ENCODE results near the gene CACNA1C.

Gene CACNA1C

DNA sequence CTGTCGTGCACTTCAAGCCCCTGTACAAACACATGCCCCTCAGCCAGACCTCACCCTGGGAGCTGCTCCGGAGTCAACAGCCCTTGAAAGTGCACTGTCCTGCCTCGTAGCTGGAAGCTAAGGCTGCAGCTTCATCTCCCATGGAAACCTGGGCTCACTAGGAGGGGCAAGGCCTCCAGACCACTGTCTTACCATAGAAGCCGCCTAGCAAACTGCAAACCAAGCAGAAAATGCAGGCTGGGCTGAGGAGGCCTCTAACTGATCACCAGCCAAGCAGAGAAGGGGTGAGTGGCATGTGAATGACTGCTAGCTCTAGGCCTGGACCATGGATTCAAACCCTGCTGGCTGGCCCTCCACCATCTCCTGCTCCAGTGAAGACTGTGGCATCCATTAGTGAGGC is 340.2 kb downstream of the CACNA1C start:
- DNase-seq (ENCODE audit: low read depth), result no peak

DNA sequence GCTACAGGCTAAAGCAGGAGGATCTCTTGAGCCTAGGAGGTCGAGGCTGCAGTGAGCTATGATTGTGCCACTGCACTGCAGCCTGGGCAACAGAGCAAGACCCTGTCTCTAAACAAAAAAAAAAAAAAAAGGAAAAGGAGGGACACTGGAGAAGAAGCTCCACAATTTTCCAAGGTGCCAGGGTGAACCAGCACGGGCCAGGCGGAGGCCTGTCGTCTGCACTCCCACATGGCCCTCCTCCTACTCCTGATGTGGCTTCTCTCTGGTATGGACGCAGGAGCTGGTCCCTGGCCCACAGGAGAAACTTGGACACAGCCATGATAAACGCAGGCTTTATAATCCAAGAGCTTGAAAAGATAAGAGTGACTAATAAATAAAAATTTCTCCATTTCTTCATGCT is 341.2 kb downstream of the CACNA1C start:
- no peak for DNase-seq (ENCODE audit: low read depth)

DNA sequence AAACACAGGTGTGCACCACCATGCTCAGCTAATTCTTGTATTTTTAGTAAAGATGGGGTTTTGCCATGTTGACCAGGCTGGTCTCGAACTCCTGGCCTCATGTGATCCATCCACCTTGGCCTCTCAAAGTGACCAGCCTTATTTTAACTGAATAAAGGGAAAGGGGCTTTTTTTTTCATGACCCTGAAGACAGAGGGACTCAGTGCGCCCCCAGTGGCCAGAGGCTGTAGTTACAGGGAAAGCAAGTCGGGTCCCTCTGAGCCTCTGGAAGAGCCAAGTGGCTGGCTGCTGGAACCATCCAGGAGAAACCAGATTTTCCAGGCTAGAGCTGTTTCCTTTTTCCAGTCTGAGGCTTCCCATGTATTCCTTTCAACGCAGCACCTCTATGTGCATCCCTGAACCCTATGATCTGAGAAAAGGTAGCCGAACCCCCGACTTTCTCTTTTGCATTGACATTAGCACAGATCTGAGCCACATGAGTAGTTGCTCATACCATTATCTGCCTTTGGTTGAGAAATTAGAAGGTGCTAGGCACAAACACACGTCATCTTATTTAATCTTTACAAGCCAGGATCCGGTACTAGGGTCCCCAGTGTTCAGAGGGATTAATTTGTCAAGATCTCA is 342.7 kb downstream of the CACNA1C start:
- peak; percentile 29 for DNase-seq (ENCODE audit: low read depth)

DNA sequence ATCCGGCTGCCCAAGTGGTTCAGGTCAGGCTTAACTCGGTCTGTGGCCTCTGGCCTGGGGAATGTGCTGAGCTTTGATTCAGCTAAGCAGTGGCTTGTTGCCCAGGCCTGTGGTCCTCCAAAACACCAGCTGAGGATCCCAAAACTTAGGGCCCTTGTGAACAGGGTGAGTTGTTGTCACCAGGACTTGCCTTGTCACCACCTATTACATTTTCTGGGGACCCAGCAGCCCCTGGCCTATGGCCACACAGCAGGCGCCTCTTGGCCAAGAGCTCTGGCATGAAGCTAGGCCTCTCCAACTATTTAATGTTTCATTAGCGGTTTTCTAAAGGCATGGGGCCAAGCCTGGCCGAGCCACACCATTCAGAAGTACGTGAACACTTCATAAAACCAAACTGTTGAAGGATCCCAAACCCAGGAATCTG is 343.7 kb downstream of the CACNA1C start:
- no peak for DNase-seq (ENCODE audit: low read depth)

DNA sequence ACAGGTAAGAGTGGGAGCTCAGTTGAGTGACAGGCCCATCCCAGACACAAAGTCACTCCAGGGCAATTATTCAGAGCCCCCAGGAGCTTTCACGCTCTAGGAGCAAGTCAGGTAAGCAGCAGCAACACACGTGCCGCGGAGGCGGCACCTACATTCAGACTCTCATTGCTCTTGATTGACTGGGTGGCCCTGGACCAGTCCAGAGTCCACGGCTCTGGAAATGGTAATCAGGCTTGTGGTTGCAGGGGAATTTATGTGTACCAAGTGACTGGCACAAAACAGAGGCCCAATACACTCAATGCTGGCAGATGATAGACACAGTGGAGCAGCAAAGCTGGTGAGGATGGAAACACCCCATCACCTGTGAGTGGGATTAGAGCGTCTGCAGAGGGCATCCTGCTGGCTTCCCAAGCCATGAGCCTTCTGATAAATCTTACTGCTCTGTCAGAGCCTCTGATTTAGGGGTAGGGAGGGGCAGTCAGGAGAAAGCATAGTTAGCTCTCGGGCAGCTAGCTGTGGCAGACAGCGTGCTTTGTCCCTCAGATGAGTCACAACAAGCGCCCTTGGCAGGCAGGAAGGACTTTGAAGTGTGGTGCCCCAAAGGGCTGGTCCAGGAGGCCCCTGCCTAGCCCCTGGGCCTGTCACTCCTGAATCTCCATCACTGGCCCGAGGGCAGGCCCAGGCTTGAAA is 344.7 kb downstream of the CACNA1C start:
- no peak for DNase-seq (ENCODE audit: low read depth)

DNA sequence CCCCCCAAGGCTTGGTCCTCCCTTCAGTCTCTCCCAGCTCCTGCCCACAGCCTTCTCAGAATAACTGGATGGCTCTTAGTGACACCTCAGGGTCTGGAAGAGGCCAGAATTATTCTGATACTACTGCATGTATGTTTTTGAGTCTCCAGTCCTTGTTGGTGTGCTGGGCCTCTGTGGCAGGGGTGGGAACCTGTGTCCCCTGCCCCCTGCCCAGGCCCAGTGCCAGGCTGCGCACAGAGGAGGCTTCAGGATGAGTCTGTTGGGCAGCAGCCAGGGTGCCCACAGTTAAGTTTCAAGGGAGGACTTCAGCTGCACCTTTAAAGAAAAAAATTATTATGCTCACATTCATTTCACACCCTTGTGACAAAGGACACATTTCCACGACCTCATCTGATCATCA is 348.3 kb downstream of the CACNA1C start:
- DNase-seq (ENCODE audit: low read depth), result no peak

DNA sequence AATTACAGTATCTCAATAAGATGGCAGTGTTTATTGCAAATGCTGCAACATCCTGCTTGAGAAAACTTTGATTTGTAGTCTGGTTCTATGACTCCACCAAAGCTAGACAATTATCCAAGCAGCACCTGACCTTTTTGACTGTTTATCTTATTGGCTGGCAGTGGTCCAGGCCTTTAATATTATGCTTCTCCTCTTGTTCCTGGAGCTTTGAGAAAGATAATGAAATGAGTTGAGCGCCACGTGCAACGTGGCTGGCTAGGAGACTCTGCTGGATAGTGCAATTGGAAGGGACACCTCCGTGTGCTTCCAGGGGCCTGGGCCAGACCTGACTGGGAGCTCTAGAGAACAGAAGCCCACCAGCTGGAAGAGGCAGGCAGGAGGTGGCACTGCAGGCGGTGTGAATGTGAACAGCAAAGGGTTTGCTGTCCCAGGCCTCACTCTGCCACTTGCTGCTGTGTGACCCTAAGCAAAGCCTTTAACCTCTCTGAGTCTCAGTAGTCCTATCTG is 349.3 kb downstream of the CACNA1C start:
- DNase-seq (ENCODE audit: low read depth), result no peak

DNA sequence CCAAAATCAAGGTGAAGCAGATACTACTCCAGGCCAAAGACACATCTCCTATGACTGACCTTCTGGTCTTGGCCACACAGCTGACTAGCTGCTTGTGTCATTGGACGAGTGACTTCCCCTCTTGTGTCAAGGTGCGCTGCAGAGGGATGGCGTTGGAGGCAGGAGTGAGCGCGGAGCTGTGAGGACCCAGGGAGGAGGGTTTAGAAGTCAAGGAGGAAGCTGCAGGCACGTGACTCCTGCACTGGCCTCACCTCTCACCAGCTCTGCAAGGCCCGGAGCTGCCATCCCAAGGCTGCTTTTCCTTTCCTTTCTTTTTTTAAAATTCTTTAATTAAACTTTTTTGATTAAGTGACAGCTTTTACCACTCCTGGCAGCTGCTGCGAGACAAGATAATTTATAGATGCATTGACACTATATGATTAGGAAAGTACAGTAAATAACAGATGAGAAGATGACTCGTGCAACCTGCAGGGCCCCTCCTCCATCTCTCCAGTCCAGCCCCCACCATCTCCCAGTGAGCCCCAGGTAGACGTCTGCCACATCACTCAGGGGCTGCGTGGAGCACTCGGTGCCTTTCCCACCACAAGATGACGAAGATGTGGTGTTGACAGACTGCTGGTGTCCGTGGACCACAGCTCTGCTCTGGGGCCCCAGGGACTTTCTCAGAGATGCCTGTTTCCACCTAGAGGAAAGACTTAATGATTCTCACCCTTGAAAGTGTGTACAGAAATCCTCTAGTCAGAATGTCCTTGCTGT is 350.6 kb downstream of the CACNA1C start:
- DNase-seq (ENCODE audit: low read depth), result no peak

DNA sequence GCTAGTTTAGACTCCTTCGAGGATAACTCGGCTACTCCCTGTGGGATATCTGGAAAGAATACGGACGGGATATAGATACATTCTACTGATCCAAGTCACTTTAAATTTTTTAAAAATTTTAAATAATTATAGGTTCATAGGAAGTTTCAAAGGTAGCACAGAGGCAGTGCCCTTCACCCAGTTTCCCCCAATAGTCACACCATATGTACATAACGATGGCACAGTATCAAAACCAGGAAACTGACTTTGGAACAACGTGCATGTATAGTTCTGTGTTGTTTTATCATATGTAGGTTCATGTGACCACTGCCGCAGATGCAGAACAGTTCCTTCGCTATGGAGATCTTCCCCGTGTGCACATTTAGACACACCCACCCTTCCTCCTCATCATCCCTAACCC is 352.3 kb downstream of the CACNA1C start:
- no peak for DNase-seq (ENCODE audit: low read depth)

DNA sequence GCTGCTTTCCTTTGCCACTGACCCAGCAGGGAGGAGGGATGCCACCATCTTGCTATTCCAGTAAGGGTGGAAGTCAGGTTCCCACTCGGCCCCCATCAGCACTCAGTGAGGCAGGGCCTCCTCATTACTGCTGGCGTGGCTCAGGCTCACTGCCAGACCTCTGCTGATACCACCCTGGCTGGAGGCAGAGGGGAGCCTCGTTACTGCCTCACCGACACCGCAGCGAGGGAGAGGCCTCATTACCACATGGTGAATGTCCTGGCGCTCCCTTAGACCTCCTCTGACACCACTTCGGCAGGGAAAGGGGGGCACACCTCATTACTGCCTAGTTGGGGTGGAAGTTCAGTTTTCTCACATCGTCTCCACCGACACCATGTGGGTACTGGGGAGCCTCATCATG is 354.1 kb downstream of the CACNA1C start:
- DNase-seq (ENCODE audit: low read depth), result no peak

DNA sequence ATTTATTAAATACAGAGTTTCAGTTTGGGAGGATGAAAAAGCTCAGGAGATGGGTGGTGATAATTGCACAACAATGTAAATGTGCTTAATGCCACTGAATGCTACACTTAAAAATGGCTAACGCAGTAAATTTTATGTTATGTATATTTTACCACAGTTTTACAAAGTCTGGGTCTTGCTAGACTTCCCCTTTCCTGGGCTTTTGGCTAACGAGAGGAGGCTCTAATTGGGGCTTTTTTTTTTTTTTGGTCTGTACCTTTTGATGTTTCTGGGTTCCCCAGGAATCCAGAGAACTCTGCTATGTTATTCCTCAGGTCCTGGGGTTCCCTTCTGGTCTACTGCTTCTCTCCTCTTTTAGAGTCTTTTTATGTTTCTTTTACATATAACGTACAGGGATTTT is 355.5 kb downstream of the CACNA1C start:
- no peak for DNase-seq (ENCODE audit: low read depth)

DNA sequence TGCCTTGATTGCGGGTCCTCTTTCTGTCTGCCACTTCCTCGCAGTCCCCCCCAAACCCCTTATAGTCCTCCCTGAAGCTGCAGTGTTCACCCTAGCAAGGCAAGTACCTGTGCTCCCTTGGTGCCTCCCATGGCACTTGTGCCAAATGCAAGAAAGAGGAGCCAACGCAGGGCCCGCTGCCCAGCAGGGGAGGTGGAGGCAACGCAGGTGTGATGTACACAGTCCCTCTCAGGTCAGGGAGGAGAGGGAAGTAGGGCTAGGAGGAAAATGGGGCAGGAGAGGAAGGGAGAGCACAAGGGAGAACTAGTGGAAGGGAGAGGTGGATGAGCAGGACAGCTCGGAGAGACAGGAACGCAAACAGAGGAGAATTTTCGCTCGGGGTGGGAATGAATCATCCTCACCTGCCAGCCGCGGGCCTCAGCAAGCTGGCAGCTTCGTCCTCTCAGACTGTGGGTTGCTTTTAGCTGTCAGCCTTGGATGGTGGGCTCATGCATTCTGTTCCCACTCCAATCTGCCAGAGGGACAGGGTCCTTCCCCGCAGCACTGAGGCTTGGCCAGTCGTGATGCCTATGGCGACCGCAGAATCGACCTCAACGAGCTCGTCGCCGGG is 357.0 kb downstream of the CACNA1C start:
- no peak for DNase-seq (ENCODE audit: low read depth)

DNA sequence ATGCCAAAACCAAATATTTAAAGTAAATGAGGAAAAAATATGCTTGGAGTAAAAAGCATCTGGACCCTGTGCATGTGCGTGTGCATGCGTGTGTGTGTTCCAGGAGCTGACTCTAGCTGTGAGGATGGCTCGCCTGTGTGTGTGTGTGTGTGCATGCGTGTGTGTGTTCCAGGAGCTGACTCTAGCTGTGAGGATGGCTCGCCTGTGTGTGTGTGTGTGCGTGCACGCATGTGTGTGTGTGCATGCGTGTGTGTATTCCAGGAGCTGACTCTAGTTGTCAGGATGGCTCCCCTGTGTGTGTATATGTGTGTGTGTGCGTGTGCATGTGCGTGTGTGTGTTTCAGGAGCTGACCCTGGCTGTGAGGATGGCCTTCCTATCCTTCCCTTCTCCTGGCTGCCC is 357.7 kb downstream of the CACNA1C start:
- no peak for DNase-seq (ENCODE audit: low read depth)

DNA sequence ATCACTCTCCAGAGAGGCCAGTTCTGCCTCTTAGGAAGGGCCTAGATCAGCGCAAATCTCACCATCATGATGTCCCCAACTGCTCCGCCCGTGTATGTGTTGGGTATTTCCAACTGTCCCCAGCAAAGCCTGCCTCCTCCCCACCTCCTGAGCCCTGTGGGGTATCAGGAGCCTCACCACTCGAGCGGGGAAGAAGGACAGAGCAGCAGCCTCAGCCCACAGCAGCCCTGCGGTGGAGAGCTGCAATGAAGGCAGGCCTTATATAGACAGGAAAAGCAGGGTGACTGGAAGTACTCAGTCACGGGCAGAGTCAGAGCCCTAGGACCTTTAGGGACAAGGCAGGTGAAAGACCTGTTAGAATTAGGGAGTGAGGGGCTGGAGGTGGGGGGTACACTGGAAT is 358.2 kb downstream of the CACNA1C start:
- DNase-seq (ENCODE audit: low read depth), result no peak

DNA sequence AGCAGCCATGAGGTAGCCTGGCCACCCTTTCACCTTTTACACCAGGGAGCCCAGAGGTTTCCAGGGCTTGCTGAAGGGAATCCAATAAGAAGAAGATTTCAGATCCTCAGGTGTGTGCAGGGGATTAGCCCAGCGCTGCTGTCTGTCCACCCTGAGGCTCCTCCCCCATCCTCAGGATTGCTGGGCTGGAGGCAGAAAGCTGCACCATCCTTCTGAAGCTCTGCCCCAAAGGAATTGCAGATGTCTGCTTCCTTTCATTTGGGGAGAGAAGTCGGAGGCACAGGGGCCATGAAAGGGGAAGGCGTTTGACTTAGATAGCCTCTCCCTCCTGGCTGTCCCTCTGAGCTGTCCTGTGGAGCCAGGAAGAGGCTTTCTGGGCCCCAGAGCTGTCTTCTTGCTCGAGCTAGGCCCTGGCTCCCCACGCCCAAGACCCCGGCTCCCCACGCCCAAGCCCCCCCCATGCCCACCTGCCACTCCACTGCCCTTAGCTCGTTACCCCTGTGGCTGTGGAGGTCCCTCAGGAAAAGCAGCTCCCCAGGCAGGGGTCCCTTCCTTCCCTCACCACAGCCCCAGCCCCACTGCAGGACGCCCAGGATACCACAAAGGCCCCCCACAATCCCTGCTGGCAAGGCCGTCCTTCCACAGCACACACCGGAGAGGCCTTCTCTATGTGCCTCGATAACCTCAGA is 359.0 kb downstream of the CACNA1C start:
- DNase-seq (ENCODE audit: low read depth), result no peak

DNA sequence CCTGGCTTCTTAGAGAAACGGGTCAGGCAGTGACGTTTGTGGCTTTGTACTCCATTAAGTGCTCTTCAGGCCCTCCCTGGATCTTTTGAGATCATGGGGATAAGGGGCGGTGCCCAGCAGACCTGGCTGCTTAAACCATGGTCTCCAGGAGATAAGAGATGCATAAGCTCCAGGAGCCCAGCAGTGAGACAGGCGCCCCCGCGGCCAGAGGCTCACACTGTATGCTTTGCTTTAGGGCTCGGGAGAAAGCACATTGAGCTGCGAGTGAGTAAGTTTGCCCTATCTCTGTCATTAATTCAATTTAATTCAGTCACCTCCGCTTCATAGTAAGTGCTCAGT is 359.5 kb downstream of the CACNA1C start:
- no peak for DNase-seq (ENCODE audit: low read depth)

DNA sequence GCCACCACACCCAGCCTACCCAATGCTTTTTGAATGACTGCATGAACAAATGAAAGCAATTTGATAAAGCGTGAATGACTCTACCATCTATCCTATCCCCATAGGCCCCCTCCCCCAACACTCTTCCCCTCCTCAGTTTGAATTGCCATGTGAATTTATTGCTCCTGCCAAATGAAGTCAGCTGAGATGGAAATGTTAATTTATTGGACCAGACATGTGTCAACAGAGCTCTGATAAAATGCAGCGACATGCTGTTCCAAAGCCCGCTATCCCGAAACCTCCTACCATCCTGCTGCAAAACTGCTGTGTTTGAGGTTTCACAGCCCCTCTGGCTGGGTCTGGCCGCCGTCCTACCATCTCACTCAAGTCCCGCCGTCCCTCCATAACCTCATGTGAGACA is 360.5 kb downstream of the CACNA1C start:
- DNase-seq (ENCODE audit: low read depth), result no peak

DNA sequence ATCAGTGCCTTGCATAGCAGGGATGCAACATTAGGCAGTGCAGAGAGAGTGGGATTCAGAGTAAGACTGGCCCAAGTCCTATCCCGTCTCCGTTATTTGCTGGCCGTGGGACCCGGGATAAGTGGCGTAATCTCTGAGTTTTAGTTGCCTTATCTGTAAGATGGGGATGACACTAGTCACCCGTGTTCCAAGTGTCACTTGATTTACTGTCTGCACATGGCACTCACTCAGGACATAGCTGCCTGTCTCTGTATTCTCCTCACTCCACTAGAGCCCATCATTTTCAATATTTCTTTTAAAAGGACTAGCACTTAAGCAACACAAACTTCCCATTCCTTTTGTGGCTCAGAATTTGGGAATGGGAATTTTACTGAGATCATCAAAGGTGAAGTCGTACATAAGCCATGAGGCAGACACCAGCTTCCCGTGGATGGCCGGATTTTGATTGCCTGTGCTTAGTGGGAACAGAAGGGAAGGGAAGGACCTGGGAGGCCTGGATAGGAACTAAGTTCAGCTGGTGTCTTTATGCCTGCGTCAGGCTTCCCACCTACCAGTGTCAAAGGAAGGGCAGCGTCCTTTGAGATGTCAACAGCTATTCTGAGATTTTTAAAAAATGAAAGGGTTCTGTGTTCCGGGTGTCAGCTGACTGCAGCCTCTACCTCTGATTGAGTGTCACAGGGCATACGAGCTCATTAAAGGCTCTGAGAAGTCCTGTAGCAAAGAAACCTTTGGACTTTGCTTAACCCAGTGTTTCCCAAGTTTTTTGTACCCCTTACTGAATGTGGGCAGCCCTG is 361.4 kb downstream of the CACNA1C start:
- DNase-seq (ENCODE audit: low read depth), result no peak

DNA sequence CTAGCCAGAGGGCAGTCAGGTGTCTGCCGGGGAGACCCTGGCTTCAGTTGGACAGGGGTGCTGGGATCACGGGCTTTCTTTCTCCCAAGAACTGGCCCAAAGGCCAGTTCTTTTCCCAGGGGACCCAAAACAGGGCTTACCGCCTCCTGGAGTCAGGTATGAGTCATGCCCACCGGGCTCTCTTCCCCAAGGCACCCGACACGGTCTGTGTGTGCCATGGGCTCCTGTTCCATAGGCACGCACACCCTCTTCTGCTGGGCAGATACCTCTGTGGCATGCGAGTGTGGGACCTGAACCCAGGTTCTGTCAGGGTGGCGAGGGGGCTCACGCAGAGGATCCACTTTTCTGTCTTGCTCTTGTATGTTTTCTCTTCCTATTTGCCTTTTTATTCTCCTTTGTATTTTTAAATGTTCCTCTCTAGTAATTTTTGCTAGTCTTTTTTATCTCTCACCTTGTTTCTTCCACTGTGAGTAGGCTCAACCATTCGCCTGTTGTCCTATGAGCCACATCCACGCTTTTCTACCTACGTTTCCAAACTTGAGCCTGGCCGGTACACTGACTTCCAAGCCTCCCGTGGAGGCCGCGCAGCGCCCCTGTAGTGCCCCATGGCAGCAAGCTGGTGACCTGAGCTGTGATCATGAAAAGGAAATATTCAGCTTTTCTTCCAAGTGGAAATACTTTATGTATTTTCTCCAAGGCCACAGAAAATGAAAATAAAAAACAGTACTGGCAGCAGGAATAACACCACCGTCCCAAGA is 362.2 kb downstream of the CACNA1C start:
- DNase-seq (ENCODE audit: low read depth), result no peak

DNA sequence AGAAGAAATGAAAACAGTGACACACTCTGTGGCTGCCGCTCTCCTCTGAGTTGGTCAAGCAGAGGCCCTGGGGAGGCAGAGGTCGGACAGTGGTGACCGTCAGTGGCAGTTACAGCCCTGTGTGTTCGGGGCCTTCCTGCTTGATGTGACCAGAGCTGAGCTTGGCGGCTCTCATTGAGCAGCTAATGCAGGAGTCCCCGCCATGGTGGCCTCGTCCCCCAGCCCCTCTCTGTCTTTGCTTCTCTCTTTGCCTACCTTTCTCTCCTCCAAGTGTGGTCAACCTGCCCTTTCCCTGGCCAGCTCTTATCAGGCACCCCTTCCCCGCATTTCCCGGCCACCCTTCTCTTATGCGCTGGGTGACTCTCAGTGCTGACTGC is 362.8 kb downstream of the CACNA1C start:
- no peak for DNase-seq (ENCODE audit: low read depth)

DNA sequence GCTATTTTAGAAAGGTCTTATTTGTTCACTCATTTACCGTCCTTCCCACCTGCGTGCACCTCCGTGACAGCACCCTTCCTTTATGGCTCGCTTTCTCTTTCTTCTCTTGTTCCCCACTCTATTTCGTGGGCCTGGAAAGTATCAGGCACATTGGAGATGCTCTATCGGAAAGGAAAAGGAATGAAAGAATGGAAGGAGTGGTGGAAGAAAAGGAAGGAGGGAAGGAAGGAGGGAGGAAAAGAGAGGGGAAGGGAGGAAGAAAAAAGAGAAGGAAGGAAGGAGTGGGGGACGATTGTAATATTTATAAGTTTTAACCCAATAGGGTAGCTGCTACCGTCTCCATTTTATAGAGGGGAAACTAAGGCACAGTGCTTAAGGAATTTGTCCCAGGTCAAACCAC is 363.4 kb downstream of the CACNA1C start:
- DNase-seq (ENCODE audit: low read depth), result no peak
